Loucy (cell line): Measurements from ENCODE around the gene ADAM8.

Experiments
- H2AFZ ChIP-seq: fragments of 200-600 bp; sonication (generic); 2 replicates; pipeline ENCODE4 v1.6.0; 2016; ENCODE audit warnings: antibody characterized with exemption, mild to moderate bottlenecking, low read length, moderate library complexity
- H3F3A ChIP-seq: fragments of 200-600 bp; 2 replicates; pipeline ENCODE4 v1.6.0; 2016; ENCODE audit warnings: antibody characterized with exemption, low read depth, mild to moderate bottlenecking
- H3K27me3 ChIP-seq: fragments of 200-600 bp; sonication (generic); 2 replicates; pipeline ENCODE4 v1.6.1; 2014; ENCODE audit warnings: low read length, mild to moderate bottlenecking; ENCODE audit not compliant: insufficient read depth, poor library complexity, severe bottlenecking
- H3K36me3 ChIP-seq: fragments of 200-600 bp; sonication (generic); 2 replicates; pipeline ENCODE4 v1.6.1; 2016; ENCODE audit warnings: low read length; ENCODE audit not compliant: insufficient read depth
- H3K4me1 ChIP-seq: fragments of 200-600 bp; sonication (generic); 2 replicates; pipeline ENCODE4 v1.5.1; 2014; ENCODE audit warnings: low read length, mild to moderate bottlenecking; ENCODE audit not compliant: insufficient read depth, poor library complexity, severe bottlenecking
- H3K4me2 ChIP-seq: fragments of 200-600 bp; sonication (generic); 2 replicates; pipeline ENCODE4 v1.6.0; 2014; ENCODE audit warnings: antibody characterized with exemption, low read length, low read depth, mild to moderate bottlenecking; ENCODE audit not compliant: poor library complexity, severe bottlenecking
- H3K4me3 ChIP-seq: fragments of 200-600 bp; sonication (generic); 2 replicates; pipeline ENCODE4 v1.5.1; 2014; ENCODE audit warnings: low read length, mild to moderate bottlenecking, mixed read lengths; ENCODE audit not compliant: poor library complexity, severe bottlenecking
- H3K79me2 ChIP-seq: fragments of 200-600 bp; sonication (generic); 2 replicates; pipeline ENCODE4 v1.6.1; 2014; ENCODE audit warnings: low read length; ENCODE audit not compliant: insufficient read depth
- H3K9ac ChIP-seq: fragments of 200-600 bp; sonication (generic); 2 replicates; pipeline ENCODE4 v1.6.0; 2014; ENCODE audit warnings: mild to moderate bottlenecking, low read depth, low read length, moderate library complexity; ENCODE audit not compliant: poor library complexity, severe bottlenecking
- H3K9me2 ChIP-seq: fragments of 200-600 bp; sonication (generic); replicated peaks from 2 replicates; pipeline ENCODE4 v1.6.1; 2016; ENCODE audit warnings: low read depth, low read length, mixed read lengths
- H3K9me3 ChIP-seq: fragments of 200-600 bp; sonication (generic); 2 replicates; pipeline ENCODE4 v1.6.1; 2014; ENCODE audit warnings: mild to moderate bottlenecking, antibody characterized with exemption, low read length, low read depth; ENCODE audit not compliant: insufficient read depth
- H4K20me1 ChIP-seq: fragments of 200-600 bp; sonication (generic); 2 replicates; pipeline ENCODE4 v1.6.0; 2014; ENCODE audit warnings: antibody characterized with exemption, low read length, mild to moderate bottlenecking; ENCODE audit not compliant: insufficient read depth, poor library complexity, severe bottlenecking
- EZH2phosphoT487 ChIP-seq: fragments of 200-600 bp; IDR thresholded peaks from 2 replicates; pipeline ENCODE4 v1.6.1; 2018; ENCODE audit warnings: antibody characterized with exemption, mild to moderate bottlenecking, moderate library complexity, borderline replicate concordance
- TF ChIP-seq, protein P1 (sequence below): fragments of 200-600 bp; sonication (generic); conservative IDR thresholded peaks from 2 replicates; pipeline ENCODE4 v1.5.1; 2014; ENCODE audit warnings: mild to moderate bottlenecking, antibody characterized with exemption, low read length

ADAM8 gene

DNA sequence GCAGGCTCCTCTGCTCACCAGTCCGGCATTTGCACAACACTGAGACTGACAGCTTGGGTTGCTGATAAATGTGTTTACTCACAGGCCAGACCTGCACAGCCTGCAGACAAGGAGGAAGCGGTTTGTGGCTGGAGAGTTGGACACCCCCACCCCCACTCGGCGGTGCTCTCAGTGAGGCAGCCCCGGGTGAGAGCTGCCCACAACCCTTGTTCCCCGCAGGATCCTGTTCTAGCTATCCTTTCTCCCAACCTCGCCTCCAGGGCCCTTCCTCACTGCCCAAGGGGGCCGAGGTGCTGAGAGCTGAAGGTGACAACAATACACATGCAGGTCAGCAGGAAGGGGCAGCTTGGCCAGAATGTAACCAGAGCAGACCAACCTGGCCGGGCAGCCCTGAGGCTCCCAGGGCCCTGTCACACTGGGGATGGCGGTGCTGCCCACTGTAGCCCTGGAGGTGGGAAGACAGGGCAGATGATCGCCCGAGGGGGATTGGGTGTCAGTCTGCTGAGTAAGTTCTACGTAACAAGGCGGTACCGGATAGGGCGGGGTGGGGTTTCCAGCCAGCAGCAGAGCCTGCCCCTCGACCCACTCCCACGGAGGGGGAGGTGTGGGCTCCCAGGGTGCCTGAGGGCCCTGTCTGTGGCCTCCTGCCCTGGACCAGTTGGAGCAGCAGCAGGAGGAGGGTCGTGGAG, 2.1 kb upstream of the ADAM8 start:
- Histone ChIP-seq H3K9ac (peak overlapping the region; percentile 78), H3K9me2 (no peaks in the 10 kb centered on the region), H3K4me3 (peak overlapping the region; percentile 66), H3K4me2 (peak overlapping the region; percentile 92), H3K27me3 (no peaks in the 10 kb centered on the region), H4K20me1 (no peaks in the 10 kb centered on the region), H3K36me3 (peaks cover 22% of the 10 kb centered on the region; the same call in 1 of the 2 replicates), H3K79me2 (no peaks in the 10 kb centered on the region), H3F3A (no peaks in the 10 kb centered on the region), H2AFZ (no peak overlapping the region), H3K4me1 (peaks cover 55% of the 10 kb centered on the region), H3K9me3 (no peaks in the 10 kb centered on the region)
- no peak for TF ChIP-seq EZH2phosphoT487
- TF ChIP-seq, protein P1, sequence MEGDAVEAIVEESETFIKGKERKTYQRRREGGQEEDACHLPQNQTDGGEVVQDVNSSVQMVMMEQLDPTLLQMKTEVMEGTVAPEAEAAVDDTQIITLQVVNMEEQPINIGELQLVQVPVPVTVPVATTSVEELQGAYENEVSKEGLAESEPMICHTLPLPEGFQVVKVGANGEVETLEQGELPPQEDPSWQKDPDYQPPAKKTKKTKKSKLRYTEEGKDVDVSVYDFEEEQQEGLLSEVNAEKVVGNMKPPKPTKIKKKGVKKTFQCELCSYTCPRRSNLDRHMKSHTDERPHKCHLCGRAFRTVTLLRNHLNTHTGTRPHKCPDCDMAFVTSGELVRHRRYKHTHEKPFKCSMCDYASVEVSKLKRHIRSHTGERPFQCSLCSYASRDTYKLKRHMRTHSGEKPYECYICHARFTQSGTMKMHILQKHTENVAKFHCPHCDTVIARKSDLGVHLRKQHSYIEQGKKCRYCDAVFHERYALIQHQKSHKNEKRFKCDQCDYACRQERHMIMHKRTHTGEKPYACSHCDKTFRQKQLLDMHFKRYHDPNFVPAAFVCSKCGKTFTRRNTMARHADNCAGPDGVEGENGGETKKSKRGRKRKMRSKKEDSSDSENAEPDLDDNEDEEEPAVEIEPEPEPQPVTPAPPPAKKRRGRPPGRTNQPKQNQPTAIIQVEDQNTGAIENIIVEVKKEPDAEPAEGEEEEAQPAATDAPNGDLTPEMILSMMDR: no peak

DNA sequence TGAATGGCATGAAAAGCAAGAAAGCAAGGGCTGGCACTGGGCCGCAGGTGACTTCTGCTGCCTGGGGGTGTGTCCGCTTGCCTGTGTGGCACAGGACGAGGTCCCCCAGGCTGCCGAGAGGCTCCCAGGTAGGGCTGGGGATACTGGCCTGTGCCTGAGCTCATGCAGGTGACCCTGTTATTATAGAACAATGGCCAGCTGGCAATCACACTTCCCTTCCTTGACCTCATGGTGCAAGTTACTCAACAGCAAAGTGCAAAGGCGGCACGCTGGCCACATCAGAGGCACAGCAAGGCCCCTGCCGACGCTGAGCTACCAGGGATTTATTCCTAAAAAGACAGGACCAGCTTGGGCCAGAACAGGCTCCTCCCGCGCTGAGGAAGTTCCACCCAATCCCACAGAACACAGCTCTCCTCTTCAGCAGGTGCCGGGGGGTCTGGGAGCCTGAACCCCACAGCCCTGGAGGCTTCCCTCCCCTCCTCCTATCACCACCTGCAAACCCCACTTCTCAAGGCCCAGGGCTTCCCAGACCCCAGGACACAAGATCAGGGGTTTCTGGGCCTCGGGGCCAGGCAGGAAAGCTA, 1.4 kb upstream of the ADAM8 start:
- H3K9ac ChIP-seq: peak overlapping the region; percentile 78
- H3K4me3 ChIP-seq: peak overlapping the region; percentile 66
- peak overlapping the region; percentile 92 for H3K4me2 ChIP-seq
- no peaks in the 10 kb centered on the region for H3K27me3 ChIP-seq
- H3F3A ChIP-seq: no peaks in the 10 kb centered on the region
- H3K4me1 ChIP-seq: peaks cover 55% of the 10 kb centered on the region
- H3K9me3 ChIP-seq: no peaks in the 10 kb centered on the region
- no peaks in the 10 kb centered on the region for H4K20me1 ChIP-seq
- no peaks in the 10 kb centered on the region for H3K9me2 ChIP-seq
- TF ChIP-seq EZH2phosphoT487: no peak
- TF ChIP-seq, protein P1: no peak
- H3K79me2 ChIP-seq: no peaks in the 10 kb centered on the region
- H2AFZ ChIP-seq: no peak overlapping the region
- peaks cover 15% of the 10 kb centered on the region; the same call in 1 of the 2 replicates for H3K36me3 ChIP-seq

- H3K9me3 ChIP-seq: no peaks in the 10 kb centered on the region
- no peak overlapping the region for H2AFZ ChIP-seq
- H3K79me2 ChIP-seq: no peaks in the 10 kb centered on the region
- no peaks in the 10 kb centered on the region for H3K9me2 ChIP-seq
- peaks cover 9% of the 10 kb centered on the region; the same call in 1 of the 2 replicates for H3K36me3 ChIP-seq
- no peaks in the 10 kb centered on the region for H4K20me1 ChIP-seq
- peaks cover 55% of the 10 kb centered on the region for H3K4me1 ChIP-seq
- H3K27me3 ChIP-seq: no peaks in the 10 kb centered on the region
- peak overlapping the region; percentile 78 for H3K9ac ChIP-seq
- H3K4me2 ChIP-seq: peak overlapping the region; percentile 92
- TF ChIP-seq, protein P1: no peak
- TF ChIP-seq EZH2phosphoT487: no peak
- no peaks in the 10 kb centered on the region for H3F3A ChIP-seq
- H3K4me3 ChIP-seq: peak overlapping the region; percentile 66
These were observed 767 bp upstream of the ADAM8 start for GRCh38 chr10:133277277-133277992.
